Body of pancreas (tissue), 4 donors: ENCODE data around the gene OPN1LW. TPM values are rescaled to one million over a fixed set of nuclear protein-coding genes. Genes with fewer than 3 reads are reported as not detected.
"Not testable (repeated sequence)": the region's sequence is repeated elsewhere in the genome, so short reads cannot be mapped to it uniquely, and the experiment has no call there.

Experiments
- ATAC-seq: fragments of 150-250 bp; one replicate; pipeline ENCODE4 v1.9.1; 2016
- DNase-seq, 4 donors: peaks; one replicate each; pipeline ENCODE4 v3.0.0-alpha.2; 2019
- H3K27ac ChIP-seq, 4 donors: fragments of 200-600 bp; sonication (generic); 1 replicate in 3 of 4; 2 replicates in 1 of 4; pipeline versions ENCODE4 v1.5.1 to v1.6.1; 2016 to 2019; ENCODE audit warnings: mild to moderate bottlenecking in 1 of 4, mixed read lengths in 1 of 4, moderate library complexity in 1 of 4
- H3K27me3 ChIP-seq, 2 donors: fragments of 200-600 bp; sonication (generic); one replicate each; pipeline ENCODE4 v1.6.0; 2016; ENCODE audit warnings: mild to moderate bottlenecking in 1 of 2
- H3K36me3 ChIP-seq, 2 donors: fragments of 200-600 bp; sonication (generic); replicated peaks in 1 of 2; 2 replicates each; pipeline ENCODE4 v1.5.1; 2016; ENCODE audit warnings: low read depth in 2 of 2; ENCODE audit not compliant: insufficient read depth in 1 of 2
- H3K4me1 ChIP-seq: fragments of 200-600 bp; sonication (generic); one replicate; pipeline ENCODE4 v1.6.0; 2016
- H3K4me3 ChIP-seq, 2 donors: fragments of 200-600 bp; sonication (generic); 1 replicate in 1 of 2; 2 replicates in 1 of 2; pipeline ENCODE4 v1.5.1; 2016 to 2019
- H3K9me3 ChIP-seq, 3 donors: fragments of 200-600 bp; sonication (generic); 1 replicate in 2 of 3; 2 replicates in 1 of 3; pipeline ENCODE4 v1.5.1; 2016
- WGBS, 2 donors: methylation state at CpG; one replicate each; pipeline ENCODE4 v1.1.5; 2017; 5-methylcytosine and 5-hydroxymethylcytosine counted together
- intact Hi-C: fragments of 100-400 bp; cut with DNase I; formaldehyde crosslinking; loops from one replicate; pipeline ENCODE4 v1.15.1; 2023
- total RNA-seq, 2 donors: library from RNA; depleted of rRNA; stranded (reverse); fragments of >200 nt; gene quantifications; one replicate each; pipeline ENCODE4 v1.1.0, GENCODE V29; 2016

Gene OPN1LW
- total RNA-seq, 2 donors from 2014 or later, result not detected

- H3K27me3 ChIP-seq, H3K4me1 ChIP-seq, DNase-seq, intact Hi-C loops, H3K4me3 ChIP-seq, H3K9me3 ChIP-seq, ATAC-seq, H3K36me3 ChIP-seq, H3K27ac ChIP-seq: not testable (repeated sequence)
- no CpG with 5 or more reads among the region's 8 CpGs for WGBS, 2 donors
Measured at GRCh38 chrX:154192846-154193245, 48.8 kb downstream of the OPN1LW start.

DNA sequence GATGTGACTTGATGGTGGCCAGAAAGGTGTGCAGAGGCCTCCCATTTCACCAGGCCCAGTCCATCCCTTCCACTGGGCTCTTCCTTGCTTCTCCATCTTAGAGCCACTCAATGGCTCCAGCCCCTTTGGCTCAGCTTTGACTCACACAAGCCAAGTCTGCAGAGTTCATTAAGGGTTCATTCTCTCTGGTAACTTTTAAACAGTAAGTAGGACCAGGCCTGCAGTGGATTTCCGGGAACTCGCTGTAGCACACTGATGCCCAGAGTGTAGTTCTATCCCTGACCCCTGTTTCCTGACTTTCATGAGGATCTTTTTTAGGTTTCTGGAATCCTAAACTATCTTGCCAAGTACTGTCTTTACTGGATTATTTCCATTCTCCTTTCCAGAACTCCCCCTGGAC lies 50.3 kb downstream of the OPN1LW start:
- DNase-seq, ATAC-seq, H3K27me3 ChIP-seq, intact Hi-C loops, H3K9me3 ChIP-seq, H3K4me1 ChIP-seq, H3K27ac ChIP-seq, H3K4me3 ChIP-seq, H3K36me3 ChIP-seq: not testable (repeated sequence)
- no CpG with 5 or more reads among the region's 2 CpGs for WGBS, 2 donors

- H3K4me3 ChIP-seq, H3K27me3 ChIP-seq, H3K4me1 ChIP-seq, ATAC-seq, H3K9me3 ChIP-seq, H3K36me3 ChIP-seq, H3K27ac ChIP-seq, DNase-seq, intact Hi-C loops: not testable (repeated sequence)
- no CpG with 5 or more reads among the region's 15 CpGs for WGBS, 2 donors
Measured at GRCh38 chrX:154196466-154196865, 52.4 kb downstream of the OPN1LW start.

Other genes starting within 250 kb of the OPN1LW start
- gene AVPR2, start 239.6 kb upstream of the OPN1LW start, total RNA-seq, result under 1 TPM; 0.66 to 0.78 TPM
- gene ARHGAP4, start 218.0 kb upstream of the OPN1LW start, total RNA-seq, result 10 to 100 TPM in 1 of 2 donors, 1 to 10 TPM in 1; 8.6 to 16.6 TPM
- gene NAA10, start 209.2 kb upstream of the OPN1LW start, total RNA-seq, result 10 to 100 TPM; 30.3 to 74.7 TPM
- 1 to 10 TPM in 1 of 2 donors, under 1 TPM in 1; 0.66 to 6.0 TPM for gene RENBP, start 199.6 kb upstream of the OPN1LW start, total RNA-seq
- gene HCFC1, start 172.4 kb upstream of the OPN1LW start, total RNA-seq, result 10 to 100 TPM; 16.6 to 62.6 TPM
- 10 to 100 TPM in 1 of 2 donors, 1 to 10 TPM in 1; 8.8 to 10.9 TPM for gene TMEM187, start 171.5 kb upstream of the OPN1LW start, total RNA-seq
- gene IRAK1, start 124.3 kb upstream of the OPN1LW start, total RNA-seq, result 100 to 1,000 TPM in 1 of 2 donors, 10 to 100 TPM in 1; 51.6 to 105 TPM
- gene MECP2, start 46.5 kb upstream of the OPN1LW start, total RNA-seq, result 10 to 100 TPM; 27.8 to 36.3 TPM
- not detected for gene OPN1MW, start 38.4 kb downstream of the OPN1LW start, total RNA-seq
- not detected for gene OPN1MW2, start 75.5 kb downstream of the OPN1LW start, total RNA-seq
- gene OPN1MW3, start 113.3 kb downstream of the OPN1LW start, total RNA-seq, result not detected
- gene TEX28, start 150.9 kb downstream of the OPN1LW start, total RNA-seq, result not detected
- gene TKTL1, start 151.6 kb downstream of the OPN1LW start, total RNA-seq, result not detected
- 100 to 1,000 TPM; 230 to 308 TPM for gene FLNA, start 230.4 kb downstream of the OPN1LW start, total RNA-seq
- 10 to 100 TPM; 23.6 to 28.3 TPM for gene EMD, start 235.1 kb downstream of the OPN1LW start, total RNA-seq